ENCODE results near the gene KHDC1.
"Not testable (repeated sequence)": the region's sequence is repeated elsewhere in the genome, so short reads cannot be mapped to it uniquely, and the experiment has no call there.

KHDC1 gene

GRCh38 chr6:73248192-73248903 is 14.6 kb downstream of the KHDC1 start:
- ChIA-PET POLR2A (no interaction called here), CTCF (interaction anchor here (0.5 kb wide), 1 partner anchor 78 kb away, joined by 3 read pairs; no protein-coding TSS in a partner anchor)
- TF ChIP-seq LEF1 (IDR thresholded peaks at IDR 0.05; ENCODE audit: borderline replicate concordance): no peak
- TF ChIP-seq ZNF384 (IDR thresholded peaks at IDR 0.05): no peak
- no peak for DNase-seq (ENCODE audit: extremely low spot score)

DNA sequence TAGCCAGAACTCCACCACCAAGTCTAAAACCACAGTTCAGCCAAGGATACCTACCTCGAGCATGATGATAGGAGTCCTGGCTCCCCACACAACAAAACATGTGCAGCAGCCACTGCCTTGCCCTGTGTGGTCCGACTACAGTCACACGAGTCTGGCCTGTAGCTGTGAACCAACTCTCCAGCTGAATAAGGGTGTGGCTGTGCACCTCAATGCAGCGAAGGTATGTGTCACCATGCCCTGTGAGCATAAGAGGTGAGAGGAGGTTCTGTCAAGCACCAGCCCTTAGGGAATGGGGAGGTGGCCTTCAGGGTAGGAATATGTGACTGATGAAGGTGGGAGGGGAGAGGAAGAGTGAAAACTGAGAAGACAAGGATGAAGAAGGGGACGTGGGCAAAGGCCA is 21.0 kb downstream of the KHDC1 start:
- POLR2A ChIA-PET: no interaction called here
- DNase-seq (ENCODE audit: extremely low spot score): no peak
- TF ChIP-seq NFRKB (IDR thresholded peaks at IDR 0.05): no peak
- TF ChIP-seq ARNT (IDR thresholded peaks at IDR 0.05): no peak
- no peak for TF ChIP-seq HDGF (IDR thresholded peaks at IDR 0.05; ENCODE audit: borderline replicate concordance)
- TF ChIP-seq L3MBTL2 (conservative IDR thresholded peaks at IDR 0.05): no peak
- no peak for TF ChIP-seq FOXM1 (IDR thresholded peaks at IDR 0.05; ENCODE audit: borderline replicate concordance)
- TF ChIP-seq SUZ12 (IDR thresholded peaks at IDR 0.05): no peak
- no peak for TF ChIP-seq ZNF384 (IDR thresholded peaks at IDR 0.05)
- TF ChIP-seq, protein P1, sequence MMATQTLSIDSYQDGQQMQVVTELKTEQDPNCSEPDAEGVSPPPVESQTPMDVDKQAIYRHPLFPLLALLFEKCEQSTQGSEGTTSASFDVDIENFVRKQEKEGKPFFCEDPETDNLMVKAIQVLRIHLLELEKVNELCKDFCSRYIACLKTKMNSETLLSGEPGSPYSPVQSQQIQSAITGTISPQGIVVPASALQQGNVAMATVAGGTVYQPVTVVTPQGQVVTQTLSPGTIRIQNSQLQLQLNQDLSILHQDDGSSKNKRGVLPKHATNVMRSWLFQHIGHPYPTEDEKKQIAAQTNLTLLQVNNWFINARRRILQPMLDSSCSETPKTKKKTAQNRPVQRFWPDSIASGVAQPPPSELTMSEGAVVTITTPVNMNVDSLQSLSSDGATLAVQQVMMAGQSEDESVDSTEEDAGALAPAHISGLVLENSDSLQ (IDR thresholded peaks at IDR 0.05): no peak
- TF ChIP-seq FOXA1 (IDR thresholded peaks at IDR 0.05): no peak
- TF ChIP-seq TARDBP (IDR thresholded peaks at IDR 0.05): no peak
- TF ChIP-seq SP1 (IDR thresholded peaks at IDR 0.05): no peak
- no peak for TF ChIP-seq BHLHE40 (IDR thresholded peaks at IDR 0.05; ENCODE audit: borderline replicate concordance)
- no peak for TF ChIP-seq LEF1 (IDR thresholded peaks at IDR 0.05; ENCODE audit: borderline replicate concordance)
- TF ChIP-seq ELF4 (IDR thresholded peaks at IDR 0.05): no peak
- no peak for TF ChIP-seq CTBP1 (IDR thresholded peaks at IDR 0.05; ENCODE audit: borderline replicate concordance)
- CTCF ChIA-PET: no interaction called here

DNA sequence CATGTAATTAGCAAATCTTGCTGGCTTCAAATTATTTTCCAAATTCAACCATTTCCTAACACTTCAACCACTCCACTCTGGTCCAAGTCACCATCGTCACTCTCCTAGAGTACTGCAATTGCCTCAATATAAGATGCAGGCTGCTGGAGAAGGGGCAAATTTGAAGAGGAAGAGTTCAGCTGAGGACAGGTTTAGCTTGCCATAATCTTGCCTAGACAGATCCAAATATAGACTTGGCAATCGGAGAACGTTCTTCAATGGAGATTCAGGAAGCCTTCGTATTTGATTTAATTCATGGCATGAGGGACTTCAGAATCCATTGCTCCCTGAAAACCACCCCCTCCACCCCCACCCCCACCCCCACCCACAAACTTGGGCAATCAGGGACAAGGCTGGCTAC is 22.3 kb downstream of the KHDC1 start:
- DNase-seq (ENCODE audit: extremely low spot score): no peak
- ChIA-PET POLR2A (no interaction called here), CTCF (no interaction called here)
- TF ChIP-seq L3MBTL2 (conservative IDR thresholded peaks at IDR 0.05) (no peak), FOXM1 (IDR thresholded peaks at IDR 0.05; ENCODE audit: borderline replicate concordance) (no peak), ZNF384 (IDR thresholded peaks at IDR 0.05) (no peak), BHLHE40 (IDR thresholded peaks at IDR 0.05; ENCODE audit: borderline replicate concordance) (no peak), FOXK2 (IDR thresholded peaks at IDR 0.05) (no peak), NFRKB (IDR thresholded peaks at IDR 0.05) (no peak), HDGF (IDR thresholded peaks at IDR 0.05; ENCODE audit: borderline replicate concordance) (no peak), ARNT (IDR thresholded peaks at IDR 0.05) (no peak), CTBP1 (IDR thresholded peaks at IDR 0.05; ENCODE audit: borderline replicate concordance) (no peak), FOXA1 (IDR thresholded peaks at IDR 0.05) (no peak), SP1 (IDR thresholded peaks at IDR 0.05) (no peak), LEF1 (IDR thresholded peaks at IDR 0.05; ENCODE audit: borderline replicate concordance) (no peak), SUZ12 (IDR thresholded peaks at IDR 0.05) (no peak), ELF4 (IDR thresholded peaks at IDR 0.05) (no peak), TARDBP (IDR thresholded peaks at IDR 0.05) (no peak)
- TF ChIP-seq, protein P1 (IDR thresholded peaks at IDR 0.05): no peak

- ChIA-PET POLR2A (interaction anchor here (0.7 kb wide), 1 partner anchor 9 kb away, joined by 3 read pairs; no protein-coding TSS in a partner anchor), CTCF (interaction anchor here (1.1 kb wide), 1 partner anchor 153 kb away, joined by 3 read pairs; no protein-coding TSS in a partner anchor)
These were observed 26.7 kb downstream of the KHDC1 start for GRCh38 chr6:73236144-73236750.

GRCh38 chr6:73234733-73235132 is 28.3 kb downstream of the KHDC1 start:
- ChIA-PET POLR2A (no interaction called here), CTCF (no interaction called here)
- TF ChIP-seq FOXA1 (IDR thresholded peaks at IDR 0.05) (no peak), TARDBP (IDR thresholded peaks at IDR 0.05) (no peak), CTBP1 (IDR thresholded peaks at IDR 0.05; ENCODE audit: borderline replicate concordance) (no peak), SP1 (IDR thresholded peaks at IDR 0.05) (no peak), NFRKB (IDR thresholded peaks at IDR 0.05) (no peak), SUZ12 (IDR thresholded peaks at IDR 0.05) (no peak), BHLHE40 (IDR thresholded peaks at IDR 0.05; ENCODE audit: borderline replicate concordance) (no peak), L3MBTL2 (conservative IDR thresholded peaks at IDR 0.05) (no peak), ZNF384 (IDR thresholded peaks at IDR 0.05) (no peak), HDGF (IDR thresholded peaks at IDR 0.05; ENCODE audit: borderline replicate concordance) (no peak)
- TF ChIP-seq, protein P1 (IDR thresholded peaks at IDR 0.05): no peak
- DNase-seq (ENCODE audit: extremely low spot score): no peak

More at GRCh38 chr6:73236144-73236750, 26.7 kb downstream of the KHDC1 start:
- TF ChIP-seq FOXM1 (IDR thresholded peaks at IDR 0.05; ENCODE audit: borderline replicate concordance) (no peak), ARNT (IDR thresholded peaks at IDR 0.05) (no peak), HDGF (IDR thresholded peaks at IDR 0.05; ENCODE audit: borderline replicate concordance) (no peak), FOXA1 (IDR thresholded peaks at IDR 0.05) (no peak), FOXK2 (IDR thresholded peaks at IDR 0.05) (no peak), CTBP1 (IDR thresholded peaks at IDR 0.05; ENCODE audit: borderline replicate concordance) (no peak), SUZ12 (IDR thresholded peaks at IDR 0.05) (no peak), NFRKB (IDR thresholded peaks at IDR 0.05) (no peak), L3MBTL2 (conservative IDR thresholded peaks at IDR 0.05) (no peak), BHLHE40 (IDR thresholded peaks at IDR 0.05; ENCODE audit: borderline replicate concordance) (no peak), ZNF384 (IDR thresholded peaks at IDR 0.05) (no peak), SP1 (IDR thresholded peaks at IDR 0.05) (no peak)
- no peak for DNase-seq (ENCODE audit: extremely low spot score)

DNA sequence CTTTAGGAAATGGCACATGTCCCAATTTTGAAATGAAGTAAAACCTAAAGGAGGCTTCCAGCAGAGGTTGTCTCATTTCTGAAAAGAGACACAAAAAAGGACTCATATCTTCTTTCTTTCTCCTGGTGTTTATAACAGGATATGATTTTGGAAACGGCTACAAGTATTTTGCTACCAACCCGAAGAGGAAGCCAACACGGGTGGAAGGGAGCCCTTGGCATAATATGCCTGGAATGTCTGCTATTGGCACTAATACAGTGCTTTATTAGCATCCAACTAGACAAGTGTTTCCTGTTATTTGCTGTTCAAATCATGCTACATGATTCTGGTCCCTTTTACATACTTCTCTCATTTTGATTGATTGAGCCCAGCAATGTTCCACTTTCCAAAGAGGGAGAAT is 29.0 kb downstream of the KHDC1 start:
- CTCF ChIA-PET; POLR2A ChIA-PET; DNase-seq (ENCODE audit: extremely low spot score): not testable (repeated sequence)
